IPS-15b (cell line): ENCODE data around the gene DLG4.

Experiments used
- H3K27me3 ChIP-seq: one replicate; pipeline ENCODE4 v1.6.1; 2013; ENCODE audit warnings: low read length; ENCODE audit not compliant: control insufficient read depth, insufficient read depth
- H3K36me3 ChIP-seq: one replicate; pipeline ENCODE4 v1.6.1; 2013; ENCODE audit warnings: low read length; ENCODE audit not compliant: control insufficient read depth, insufficient read depth
- H3K4me1 ChIP-seq: one replicate; pipeline ENCODE4 v1.6.1; 2013; ENCODE audit warnings: mild to moderate bottlenecking, low read length; ENCODE audit not compliant: control insufficient read depth, insufficient read depth
- H3K4me3 ChIP-seq: one replicate; pipeline ENCODE4 v1.5.1; 2013; ENCODE audit warnings: low read depth, low read length
- H3K9ac ChIP-seq: one replicate; pipeline ENCODE4 v1.6.1; 2013; ENCODE audit warnings: low read depth, mild to moderate bottlenecking, low read length
- H3K9me3 ChIP-seq: one replicate; pipeline ENCODE4 v1.6.1; 2013; ENCODE audit warnings: mild to moderate bottlenecking, low read length; ENCODE audit not compliant: control insufficient read depth, insufficient read depth

Gene DLG4

GRCh38 chr17:7215652-7216180, 3.9 kb downstream of the DLG4 start:
- no peak overlapping the region for H3K9ac ChIP-seq
- no peaks in the 10 kb centered on the region for H3K36me3 ChIP-seq
- H3K4me3 ChIP-seq, result peak overlapping the region; percentile 76
- no peaks in the 10 kb centered on the region for H3K9me3 ChIP-seq
- peaks cover 16% of the 10 kb centered on the region for H3K4me1 ChIP-seq
- no peaks in the 10 kb centered on the region for H3K27me3 ChIP-seq

GRCh38 chr17:7215136-7215638, 4.4 kb downstream of the DLG4 start:
- Histone ChIP-seq H3K4me3 (peak overlapping the region; percentile 75), H3K9ac (no peak overlapping the region), H3K4me1 (peaks cover 20% of the 10 kb centered on the region), H3K36me3 (no peaks in the 10 kb centered on the region), H3K27me3 (no peaks in the 10 kb centered on the region), H3K9me3 (no peaks in the 10 kb centered on the region)

- Histone ChIP-seq H3K4me3 (peak overlapping the region; percentile 75), H3K36me3 (no peaks in the 10 kb centered on the region), H3K9ac (no peak overlapping the region), H3K9me3 (no peaks in the 10 kb centered on the region), H3K4me1 (peaks cover 20% of the 10 kb centered on the region), H3K27me3 (no peaks in the 10 kb centered on the region)
These were observed 5.1 kb downstream of the DLG4 start for GRCh38 chr17:7214300-7215135.

- Histone ChIP-seq H3K4me1 (peaks cover 19% of the 10 kb centered on the region), H3K27me3 (no peaks in the 10 kb centered on the region), H3K9me3 (no peaks in the 10 kb centered on the region), H3K36me3 (no peaks in the 10 kb centered on the region), H3K9ac (no peak overlapping the region), H3K4me3 (peak overlapping the region; percentile 56)
These were observed 5.7 kb downstream of the DLG4 start for GRCh38 chr17:7213895-7214299.

- Histone ChIP-seq H3K9me3 (no peaks in the 10 kb centered on the region), H3K4me1 (peaks cover 21% of the 10 kb centered on the region), H3K27me3 (no peaks in the 10 kb centered on the region), H3K36me3 (no peaks in the 10 kb centered on the region), H3K4me3 (peak overlapping the region; percentile 72), H3K9ac (no peak overlapping the region)
These were observed 8.0 kb downstream of the DLG4 start for GRCh38 chr17:7211491-7212273.

- no peaks in the 10 kb centered on the region for H3K27me3 ChIP-seq
- peaks cover under 1% of the 10 kb centered on the region for H3K36me3 ChIP-seq
- peak overlapping the region; percentile 67 for H3K4me3 ChIP-seq
- H3K9me3 ChIP-seq, result no peaks in the 10 kb centered on the region
- H3K4me1 ChIP-seq, result peaks cover 18% of the 10 kb centered on the region
- peak overlapping the region; percentile 37 for H3K9ac ChIP-seq
These were observed 10.7 kb downstream of the DLG4 start for GRCh38 chr17:7208754-7209460.

GRCh38 chr17:7208027-7208571, 11.5 kb downstream of the DLG4 start:
- Histone ChIP-seq H3K9ac (no peak overlapping the region), H3K4me3 (peak overlapping the region; percentile 67), H3K4me1 (peaks cover 16% of the 10 kb centered on the region), H3K9me3 (no peaks in the 10 kb centered on the region), H3K27me3 (no peaks in the 10 kb centered on the region), H3K36me3 (peaks cover 8% of the 10 kb centered on the region)

- peak overlapping the region; percentile 67 for H3K4me3 ChIP-seq
- H3K4me1 ChIP-seq, result peaks cover 15% of the 10 kb centered on the region
- no peaks in the 10 kb centered on the region for H3K27me3 ChIP-seq
These were observed 12.3 kb downstream of the DLG4 start for GRCh38 chr17:7207120-7208001.

GRCh38 chr17:7205561-7205960, 14.1 kb downstream of the DLG4 start:
- H3K4me1 ChIP-seq, result peaks cover 9% of the 10 kb centered on the region
- no peaks in the 10 kb centered on the region for H3K9me3 ChIP-seq
- peaks cover 16% of the 10 kb centered on the region for H3K36me3 ChIP-seq
- H3K4me3 ChIP-seq, result peak overlapping the region; percentile 79
- no peaks in the 10 kb centered on the region for H3K27me3 ChIP-seq
- no peak overlapping the region for H3K9ac ChIP-seq

More at GRCh38 chr17:7207120-7208001, 12.3 kb downstream of the DLG4 start:
- Histone ChIP-seq H3K9ac (no peak overlapping the region), H3K36me3 (peaks cover 16% of the 10 kb centered on the region), H3K9me3 (no peaks in the 10 kb centered on the region)

- Histone ChIP-seq H3K36me3 (peaks cover 16% of the 10 kb centered on the region), H3K27me3 (no peaks in the 10 kb centered on the region), H3K4me3 (peak overlapping the region; percentile 79), H3K9me3 (no peaks in the 10 kb centered on the region), H3K9ac (no peak overlapping the region), H3K4me1 (peaks cover 7% of the 10 kb centered on the region)
These were observed 14.7 kb downstream of the DLG4 start for GRCh38 chr17:7204828-7205461.
